Spleen (tissue), 11 donors: Measurements from ENCODE around the gene MSI1. TPM values are rescaled to one million over a fixed set of nuclear protein-coding genes. Genes with fewer than 3 reads are reported as not detected.

Experiments used
- DNase-seq: peaks from one replicate; pipeline ENCODE4 v3.0.0-alpha.2; 2020
- H3K27ac ChIP-seq, 8 donors: fragments of 200-600 bp; sonication (generic) in 7 of 8; 1 replicate in 4 of 8; 2 replicates in 4 of 8; pipeline versions ENCODE4 v1.5.0 to v1.8.0; 2016 to 2021; ENCODE audit warnings: inconsistent platforms in 4 of 8, mild to moderate bottlenecking in 4 of 8, moderate library complexity in 1 of 8
- H3K27me3 ChIP-seq, 7 donors: fragments of 200-600 bp; sonication (generic) in 6 of 7; replicated peaks in 1 of 7; 1 replicate in 4 of 7; 2 replicates in 3 of 7; pipeline versions ENCODE4 v1.5.0 to v1.8.0; 2016 to 2021; ENCODE audit warnings: inconsistent platforms in 3 of 7, mild to moderate bottlenecking in 1 of 7
- H3K36me3 ChIP-seq, 6 donors: fragments of 200-600 bp; sonication (generic) in 5 of 6; 1 replicate in 4 of 6; 2 replicates in 2 of 6; pipeline versions ENCODE4 v1.5.0 to v1.8.0; 2016 to 2021; ENCODE audit warnings: inconsistent platforms in 2 of 6
- H3K4me1 ChIP-seq, 6 donors: fragments of 200-600 bp; sonication (generic) in 5 of 6; 1 replicate in 3 of 6; 2 replicates in 3 of 6; pipeline versions ENCODE4 v1.5.0 to v1.8.0; 2016 to 2021; ENCODE audit warnings: inconsistent platforms in 3 of 6
- H3K4me3 ChIP-seq, 8 donors: fragments of 200-600 bp; sonication (generic) in 7 of 8; 1 replicate in 4 of 8; 2 replicates in 4 of 8; pipeline versions ENCODE4 v1.5.0 to v1.8.0; 2016 to 2021; ENCODE audit warnings: inconsistent platforms in 4 of 8, mild to moderate bottlenecking in 4 of 8, moderate library complexity in 2 of 8
- H3K9me3 ChIP-seq, 8 donors: fragments of 200-600 bp; sonication (generic) in 7 of 8; 1 replicate in 4 of 8; 2 replicates in 4 of 8; pipeline versions ENCODE4 v1.5.0 to v1.8.0; 2016 to 2021; ENCODE audit warnings: inconsistent platforms in 4 of 8
- CTCF ChIP-seq, 11 experiments: fragments of 200-600 bp in 7 of 11; fragments of 450-650 bp in 4 of 11; sonication (generic) in 4 of 11; IDR thresholded peaks in 8 of 11; conservative IDR thresholded peaks in 3 of 11; 1 replicate in 7 of 11; 2 replicates in 4 of 11; pipeline versions ENCODE4 v1.4.0 to v1.8.0; 2016 to 2021; ENCODE audit warnings: antibody characterized with exemption in 11 of 11, inconsistent platforms in 4 of 11, mild to moderate bottlenecking in 1 of 11
- POLR2A ChIP-seq, 3 donors: fragments of 450-650 bp; IDR thresholded peaks; one replicate each; pipeline ENCODE4 v1.5.1; 2017; ENCODE audit warnings: antibody characterized with exemption in 3 of 3, mild to moderate bottlenecking in 1 of 3
- POLR2AphosphoS5 ChIP-seq, 3 donors: sonication (generic); formaldehyde crosslinking; IDR thresholded peaks; one replicate each; pipeline ENCODE4 v1.5.1; 2017; ENCODE audit warnings: antibody characterized with exemption in 3 of 3
- WGBS, 5 donors: extraction: QIAGEN DNeasy Blood & Tissue Kit in 3 of 5; methylation state at CpG; one replicate each; pipeline versions ENCODE4 v1.1.5 to v1.1.7; 2013 to 2018; 5-methylcytosine and 5-hydroxymethylcytosine counted together
- intact Hi-C: fragments of 100-400 bp; cut with DNase I; formaldehyde crosslinking; loops from one replicate; pipeline ENCODE4 v1.15.0; 2023; ENCODE audit warnings: low total_unique reads
- polyA plus RNA-seq, 3 donors: library from polyadenylated mRNA; stranded (reverse); fragments of 200-250 nt; gene quantifications; one replicate each; pipeline ENCODE4 v1.2.1, GENCODE V29; 2013
- total RNA-seq, 7 donors: library from RNA; depleted of rRNA in 3 of 7; stranded (reverse); fragments of >200 nt in 3 of 7; fragmentation: NEBNext Ultra II Directional in 4 of 7; extraction: Animal tissue kit (Norgen Biotek cat#: 25700) in 4 of 7; gene quantifications; one replicate each; pipeline versions ENCODE4 v1.1.0 to v1.2.1, GENCODE V29; 2016 to 2021
- donor health status: healthy with polysubstance abuse.
- donor health status: DM: no; HTN: no; CAD: no; lungs with moderate emphysema.
- donor health status: DM: no; HTN: no; CAD: no.
- donor health status: Bipolar disorder and iron deficiency.
- donor health status: healthy.
- donor health status: DM: no; HTN: no; CAD: no.
- donor health status: DM: yes; HTN: yes; CAD: no.

MSI1 gene
- total and polyA plus RNA-seq, 10 donors: 0.02 to 0.35 (median 0.03) TPM; not detected in 7

- H3K27me3 ChIP-seq: peaks cover 0 to 83% (median 13%) of the 10 kb centered on the region in 7 donors
- H3K9me3 ChIP-seq: no peaks in the 10 kb centered on the region
- H3K27ac ChIP-seq: no peak overlapping the region
- intact Hi-C loops: no loop called here
- no peak for TF ChIP-seq POLR2A (IDR thresholded peaks at IDR 0.05)
- TF ChIP-seq CTCF (IDR thresholded peaks at IDR 0.05 in 8 of 11, conservative IDR thresholded peaks at IDR 0.05 in 3 of 11): no peak
- no peak for TF ChIP-seq POLR2AphosphoS5 (IDR thresholded peaks at IDR 0.05)
- 12 to 15% (median 14%) methylated on average over 23 to 24 of the region's 24 CpGs for WGBS, 5 donors
- no peaks in the 10 kb centered on the region for H3K36me3 ChIP-seq
- no peak overlapping the region for H3K4me3 ChIP-seq
- DNase-seq: no peak
- peaks cover 0 to 6% (median 0%) of the 10 kb centered on the region in 6 donors for H3K4me1 ChIP-seq
Observed at GRCh38 chr12:120388691-120389481, 19.9 kb upstream of the MSI1 start.

- TF ChIP-seq CTCF (IDR thresholded peaks at IDR 0.05 in 8 of 11, conservative IDR thresholded peaks at IDR 0.05 in 3 of 11) (no peak), POLR2AphosphoS5 (IDR thresholded peaks at IDR 0.05) (no peak), POLR2A (IDR thresholded peaks at IDR 0.05) (no peak)
- no peak for DNase-seq
- Histone ChIP-seq H3K27ac (no peak overlapping the region), H3K4me1 (no peaks in the 10 kb centered on the region), H3K36me3 (no peaks in the 10 kb centered on the region), H3K27me3 (peaks cover 0 to 81% (median 5%) of the 10 kb centered on the region in 7 donors), H3K9me3 (no peaks in the 10 kb centered on the region), H3K4me3 (no peak overlapping the region)
- intact Hi-C loops: no loop called here
- 54 to 60% (median 58%) methylated on average over 6 of the region's 6 CpGs for WGBS, 5 donors
Observed at GRCh38 chr12:120381752-120382419, 12.9 kb upstream of the MSI1 start.

DNA sequence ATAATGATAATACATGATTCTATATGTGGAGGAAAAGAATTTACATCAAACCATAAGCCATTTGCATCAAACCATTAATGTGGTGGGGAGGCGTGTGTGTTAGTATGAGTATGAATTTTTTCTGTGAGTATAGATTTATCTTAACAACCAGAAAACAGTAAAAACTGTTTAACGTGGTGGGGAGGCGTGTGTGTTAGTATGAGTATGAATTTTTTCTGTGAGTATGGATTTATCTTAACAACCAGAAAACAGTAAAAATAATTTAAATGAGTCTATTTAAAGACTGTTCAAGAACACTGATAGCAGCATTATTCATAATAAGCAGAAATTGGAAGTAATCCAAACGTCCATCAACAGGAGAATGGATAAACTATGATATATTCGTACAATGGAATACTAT, 9.1 kb upstream of the MSI1 start:
- TF ChIP-seq CTCF (IDR thresholded peaks at IDR 0.05 in 8 of 11, conservative IDR thresholded peaks at IDR 0.05 in 3 of 11) (no peak), POLR2A (IDR thresholded peaks at IDR 0.05) (no peak), POLR2AphosphoS5 (IDR thresholded peaks at IDR 0.05) (no peak)
- Histone ChIP-seq H3K9me3 (no peaks in the 10 kb centered on the region), H3K36me3 (no peaks in the 10 kb centered on the region), H3K4me3 (no peak overlapping the region), H3K27me3 (peaks cover 0 to 84% (median 9%) of the 10 kb centered on the region in 7 donors), H3K27ac (no peak overlapping the region), H3K4me1 (no peaks in the 10 kb centered on the region)
- no peak for DNase-seq
- intact Hi-C loops: no loop called here
- 65 to 83% (median 74%) methylated on average over 5 of the region's 5 CpGs for WGBS, 5 donors

DNA sequence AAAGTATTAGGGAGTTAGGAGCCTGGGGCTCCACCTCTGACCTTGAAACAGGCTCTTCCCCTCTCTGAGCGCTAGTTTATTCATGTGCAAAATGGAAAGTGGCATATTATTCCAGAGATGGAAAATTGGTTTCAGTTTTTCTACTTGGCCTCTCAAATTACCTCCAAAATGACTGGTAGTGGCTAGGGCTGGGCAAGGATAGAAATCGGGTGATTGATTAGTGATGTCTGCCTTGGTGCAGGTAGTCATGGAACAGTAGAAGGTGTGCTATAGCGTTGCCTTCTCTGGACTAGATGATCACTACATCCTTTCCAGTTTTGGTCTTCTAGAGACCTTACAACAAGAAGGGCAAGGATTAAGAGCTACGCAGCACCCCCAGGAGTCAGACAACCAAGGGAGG, 8.6 kb upstream of the MSI1 start:
- no peaks in the 10 kb centered on the region for H3K4me1 ChIP-seq
- no peak for TF ChIP-seq POLR2AphosphoS5 (IDR thresholded peaks at IDR 0.05)
- no peak for TF ChIP-seq CTCF (IDR thresholded peaks at IDR 0.05 in 8 of 11, conservative IDR thresholded peaks at IDR 0.05 in 3 of 11)
- TF ChIP-seq POLR2A (IDR thresholded peaks at IDR 0.05): no peak
- intact Hi-C loops: no loop called here
- H3K27ac ChIP-seq: no peak overlapping the region
- DNase-seq: no peak
- no peaks in the 10 kb centered on the region for H3K36me3 ChIP-seq
- no peaks in the 10 kb centered on the region for H3K9me3 ChIP-seq
- H3K4me3 ChIP-seq: no peak overlapping the region
- WGBS, 5 donors: 81 to 95% (median 87%) methylated on average over 4 of the region's 4 CpGs
- H3K27me3 ChIP-seq: peaks cover 0 to 84% (median 11%) of the 10 kb centered on the region in 7 donors
